Neural progenitor cell (in vitro differentiated cells): ENCODE results near the gene CLIC6.

Experiments
- EZH2 ChIP-seq: fragments of 200-600 bp; sonication (generic); IDR thresholded peaks from 2 replicates; pipeline ENCODE4 v1.6.1; 2017; ENCODE audit warnings: antibody characterized with exemption, mild to moderate bottlenecking, moderate library complexity
- EZH2phosphoT487 ChIP-seq: fragments of 200-600 bp; sonication (generic); IDR thresholded peaks from 2 replicates; pipeline ENCODE4 v1.6.1; 2017; ENCODE audit warnings: antibody characterized with exemption
- TF ChIP-seq, protein P1 (sequence below): fragments of 200-600 bp; sonication (generic); IDR thresholded peaks from 2 replicates; pipeline ENCODE4 v1.5.1; 2017; ENCODE audit warnings: antibody characterized with exemption, mild to moderate bottlenecking

DNA sequence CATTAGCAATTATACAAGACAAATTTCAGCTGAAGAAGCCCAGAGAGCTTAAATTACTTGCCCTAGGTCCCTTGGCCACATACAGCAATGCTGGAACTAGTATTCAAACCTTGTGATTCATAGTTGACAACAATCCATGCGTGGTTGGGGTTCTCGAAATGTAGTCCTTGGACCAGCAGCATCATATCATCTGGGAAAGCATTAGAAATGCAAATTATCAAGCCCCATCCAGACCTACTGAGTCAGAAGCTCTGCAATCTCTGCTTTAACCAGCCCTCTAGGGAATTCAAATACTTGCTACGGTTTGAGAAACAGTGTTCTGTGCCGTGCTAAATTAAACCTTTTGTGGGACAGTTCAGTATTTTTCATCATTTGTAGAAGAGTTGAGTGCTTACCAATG lies 65.1 kb downstream of the CLIC6 start:
- TF ChIP-seq, protein P1, sequence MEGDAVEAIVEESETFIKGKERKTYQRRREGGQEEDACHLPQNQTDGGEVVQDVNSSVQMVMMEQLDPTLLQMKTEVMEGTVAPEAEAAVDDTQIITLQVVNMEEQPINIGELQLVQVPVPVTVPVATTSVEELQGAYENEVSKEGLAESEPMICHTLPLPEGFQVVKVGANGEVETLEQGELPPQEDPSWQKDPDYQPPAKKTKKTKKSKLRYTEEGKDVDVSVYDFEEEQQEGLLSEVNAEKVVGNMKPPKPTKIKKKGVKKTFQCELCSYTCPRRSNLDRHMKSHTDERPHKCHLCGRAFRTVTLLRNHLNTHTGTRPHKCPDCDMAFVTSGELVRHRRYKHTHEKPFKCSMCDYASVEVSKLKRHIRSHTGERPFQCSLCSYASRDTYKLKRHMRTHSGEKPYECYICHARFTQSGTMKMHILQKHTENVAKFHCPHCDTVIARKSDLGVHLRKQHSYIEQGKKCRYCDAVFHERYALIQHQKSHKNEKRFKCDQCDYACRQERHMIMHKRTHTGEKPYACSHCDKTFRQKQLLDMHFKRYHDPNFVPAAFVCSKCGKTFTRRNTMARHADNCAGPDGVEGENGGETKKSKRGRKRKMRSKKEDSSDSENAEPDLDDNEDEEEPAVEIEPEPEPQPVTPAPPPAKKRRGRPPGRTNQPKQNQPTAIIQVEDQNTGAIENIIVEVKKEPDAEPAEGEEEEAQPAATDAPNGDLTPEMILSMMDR = no peak
- TF ChIP-seq EZH2 = no peak
- no peak for TF ChIP-seq EZH2phosphoT487
